Osteocyte (in vitro differentiated cells): ENCODE results near the gene AKAP5. TPM values are rescaled to one million over a fixed set of nuclear protein-coding genes. Genes with fewer than 3 reads are reported as not detected.

Experiments
- DNase-seq: peaks from one replicate; pipeline ENCODE4 v3.0.0; 2021; ENCODE audit warnings: mixed read lengths; ENCODE audit not compliant: unreplicated experiment; ENCODE audit errors: extremely low spot score
- H3K27ac Mint-ChIP-seq: one replicate; pipeline ENCODE4 v1.8.0; 2021; ENCODE audit warnings: mild to moderate bottlenecking, mixed read lengths; ENCODE audit not compliant: unreplicated experiment
- H3K27me3 Mint-ChIP-seq: one replicate; pipeline ENCODE4 v1.8.0; 2021; ENCODE audit warnings: mixed read lengths; ENCODE audit not compliant: unreplicated experiment
- H3K36me3 Mint-ChIP-seq: one replicate; pipeline ENCODE4 v1.8.0; 2021; ENCODE audit warnings: mixed read lengths; ENCODE audit not compliant: unreplicated experiment
- H3K4me1 Mint-ChIP-seq: one replicate; pipeline ENCODE4 v1.8.0; 2021; ENCODE audit warnings: mixed read lengths; ENCODE audit not compliant: unreplicated experiment
- H3K4me3 Mint-ChIP-seq: one replicate; pipeline ENCODE4 v1.8.0; 2021; ENCODE audit warnings: mild to moderate bottlenecking, moderate library complexity, mixed read lengths; ENCODE audit not compliant: unreplicated experiment
- H3K9me3 Mint-ChIP-seq: one replicate; pipeline ENCODE4 v1.8.0; 2021; ENCODE audit warnings: mixed read lengths; ENCODE audit not compliant: unreplicated experiment
- CTCF ChIP-seq: fragments of 200-600 bp; sonication (generic); IDR thresholded peaks from 2 replicates; pipeline ENCODE4 v1.5.0; 2021; ENCODE audit warnings: antibody characterized with exemption, mild to moderate bottlenecking, moderate library complexity
- total RNA-seq: library from RNA; stranded (reverse); gene quantifications from 2 replicates; pipeline ENCODE4 v1.2.1, GENCODE V29; 2021

AKAP5 gene
- total RNA-seq, 1 donor from 2014 or later: 3.6 TPM

- peaks cover 51% of the 10 kb centered on the region for H3K4me1 Mint-ChIP-seq
- no peak for TF ChIP-seq CTCF
- H3K27ac Mint-ChIP-seq: peak overlapping the region; percentile 91
- peaks cover 21% of the 10 kb centered on the region for H3K36me3 Mint-ChIP-seq
- no peaks in the 10 kb centered on the region for H3K27me3 Mint-ChIP-seq
- H3K9me3 Mint-ChIP-seq: no peaks in the 10 kb centered on the region
- peak overlapping the region; percentile 30 for H3K4me3 Mint-ChIP-seq
- DNase-seq: no peak
Measured at GRCh38 chr14:64438181-64438841, 27.0 kb upstream of the AKAP5 start.

- H3K27me3 Mint-ChIP-seq: no peaks in the 10 kb centered on the region
- TF ChIP-seq CTCF: no peak
- peak overlapping the region; percentile 91 for H3K27ac Mint-ChIP-seq
- peaks cover 23% of the 10 kb centered on the region for H3K36me3 Mint-ChIP-seq
- H3K4me1 Mint-ChIP-seq: peaks cover 57% of the 10 kb centered on the region
- peak overlapping the region; percentile 30 for H3K4me3 Mint-ChIP-seq
- no peak for DNase-seq
- no peaks in the 10 kb centered on the region for H3K9me3 Mint-ChIP-seq
Measured at GRCh38 chr14:64439141-64439540, 26.2 kb upstream of the AKAP5 start.

- Mint-ChIP-seq H3K27ac (no peak overlapping the region), H3K4me1 (peaks cover 70% of the 10 kb centered on the region), H3K27me3 (no peaks in the 10 kb centered on the region), H3K9me3 (no peaks in the 10 kb centered on the region), H3K36me3 (peaks cover 19% of the 10 kb centered on the region), H3K4me3 (no peak overlapping the region)
- no peak for DNase-seq
- TF ChIP-seq CTCF: no peak
Measured at GRCh38 chr14:64440494-64440893, 24.8 kb upstream of the AKAP5 start.

- Mint-ChIP-seq H3K9me3 (no peaks in the 10 kb centered on the region), H3K4me1 (peaks cover 69% of the 10 kb centered on the region), H3K27ac (peak overlapping the region; percentile 14), H3K36me3 (peaks cover 19% of the 10 kb centered on the region), H3K4me3 (no peak overlapping the region), H3K27me3 (no peaks in the 10 kb centered on the region)
- TF ChIP-seq CTCF: no peak
- no peak for DNase-seq
Measured at GRCh38 chr14:64442300-64442988, 22.9 kb upstream of the AKAP5 start.

- DNase-seq: no peak
- no peaks in the 10 kb centered on the region for H3K27me3 Mint-ChIP-seq
- H3K4me1 Mint-ChIP-seq: peaks cover 64% of the 10 kb centered on the region
- no peak overlapping the region for H3K4me3 Mint-ChIP-seq
- H3K36me3 Mint-ChIP-seq: peaks cover 21% of the 10 kb centered on the region
- H3K27ac Mint-ChIP-seq: peak overlapping the region; percentile 92
- no peaks in the 10 kb centered on the region for H3K9me3 Mint-ChIP-seq
- no peak for TF ChIP-seq CTCF
Measured at GRCh38 chr14:64444140-64444539, 21.2 kb upstream of the AKAP5 start.
